Activated CD4-positive, alpha-beta T cell treated with anti-CD3 and anti-CD28 coated beads, Interleukin-2, amount 50 U/mL, for 48 hours (primary cell): ENCODE measurements around the gene TMSB4Y.

Experiments
- DNase-seq, 2 experiments: peaks; one replicate each; pipeline ENCODE4 v3.0.0-alpha.2; 2020

Gene TMSB4Y

DNA sequence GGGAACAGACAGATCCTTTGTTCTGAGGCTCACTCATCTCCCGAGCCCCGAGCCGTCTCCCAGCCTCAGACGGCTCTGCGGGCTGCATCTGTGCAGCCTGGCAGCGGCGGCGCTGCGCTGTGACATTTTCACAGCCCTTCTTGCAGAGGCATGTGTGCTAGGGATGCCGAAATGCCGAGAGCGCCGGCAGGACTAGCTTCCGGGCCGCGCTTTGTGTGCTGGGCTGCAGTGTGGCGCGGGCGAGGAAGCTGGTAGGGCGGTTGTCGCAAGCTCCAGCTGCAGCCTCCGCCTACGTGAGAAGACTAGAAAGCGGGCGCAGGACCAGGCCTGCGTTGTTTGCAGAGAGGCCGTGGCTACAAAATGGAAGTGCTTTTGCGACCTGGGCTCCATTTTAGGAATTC, at the start of gene TMSB4Y:
TSS of gene TMSB4Y (plus strand) at position 332 of the 401 bp plus-strand sequence.
- DNase-seq = peak; percentile 61 to 71

DNA sequence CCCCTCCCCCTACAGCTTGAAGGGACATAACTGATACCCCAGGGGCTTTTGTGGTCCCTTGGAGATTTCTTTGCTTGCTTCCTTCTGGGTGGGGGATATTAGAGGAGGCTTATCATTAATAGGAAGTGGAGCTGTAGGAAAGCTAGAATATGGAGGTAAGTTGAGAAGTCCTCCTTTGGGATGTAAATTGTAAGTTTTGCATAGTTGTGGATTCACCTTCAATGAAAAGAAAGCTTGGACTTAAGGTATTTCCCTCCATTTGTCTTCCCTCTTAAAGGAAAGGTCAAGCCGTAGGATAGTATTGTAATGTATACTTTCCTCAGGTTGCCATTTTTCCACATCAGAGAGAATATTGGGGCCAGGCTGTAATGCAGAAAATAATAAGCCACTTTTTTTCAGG, 39.5 kb upstream of the TMSB4Y start:
- no peak for DNase-seq

DNA sequence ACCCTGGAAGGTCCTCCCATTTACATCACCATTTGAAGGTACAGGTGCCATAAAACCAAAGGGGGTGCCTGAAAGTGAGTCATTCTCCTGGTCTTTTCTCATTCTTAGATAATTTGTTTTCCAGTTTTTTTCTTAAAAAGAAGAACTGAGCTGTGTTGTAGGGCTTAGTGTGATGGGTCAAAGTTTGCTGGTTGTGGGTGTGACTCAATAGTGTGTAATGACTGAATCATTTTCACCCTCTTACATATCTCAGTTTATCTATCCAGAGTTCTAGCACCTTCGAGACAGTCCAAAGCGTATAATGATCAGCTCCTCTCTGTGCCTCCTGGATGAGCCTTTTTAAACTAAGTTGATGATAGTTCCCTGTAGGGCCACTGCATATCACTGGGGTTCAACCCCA, 32.6 kb upstream of the TMSB4Y start:
- DNase-seq = no peak

DNA sequence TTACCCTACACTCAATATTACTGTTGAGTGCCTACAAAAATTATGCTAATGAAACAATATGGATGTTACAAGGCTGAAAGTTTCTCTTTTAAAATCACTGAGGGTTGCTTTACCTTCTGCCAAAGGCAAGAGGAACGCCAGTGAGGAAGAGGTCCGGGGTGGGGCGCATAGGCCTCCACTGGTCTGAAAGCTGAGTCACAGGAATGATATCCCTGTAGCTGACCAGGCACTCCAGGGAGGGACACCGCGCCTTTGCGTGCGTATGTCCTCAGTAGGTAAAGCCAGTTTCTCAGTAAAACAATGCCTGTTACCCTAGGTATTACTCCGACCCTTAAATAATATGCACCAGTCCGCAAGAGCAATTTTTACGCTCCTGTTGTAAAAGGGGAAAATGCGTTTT, 1.4 kb upstream of the TMSB4Y start:
- no peak for DNase-seq

DNA sequence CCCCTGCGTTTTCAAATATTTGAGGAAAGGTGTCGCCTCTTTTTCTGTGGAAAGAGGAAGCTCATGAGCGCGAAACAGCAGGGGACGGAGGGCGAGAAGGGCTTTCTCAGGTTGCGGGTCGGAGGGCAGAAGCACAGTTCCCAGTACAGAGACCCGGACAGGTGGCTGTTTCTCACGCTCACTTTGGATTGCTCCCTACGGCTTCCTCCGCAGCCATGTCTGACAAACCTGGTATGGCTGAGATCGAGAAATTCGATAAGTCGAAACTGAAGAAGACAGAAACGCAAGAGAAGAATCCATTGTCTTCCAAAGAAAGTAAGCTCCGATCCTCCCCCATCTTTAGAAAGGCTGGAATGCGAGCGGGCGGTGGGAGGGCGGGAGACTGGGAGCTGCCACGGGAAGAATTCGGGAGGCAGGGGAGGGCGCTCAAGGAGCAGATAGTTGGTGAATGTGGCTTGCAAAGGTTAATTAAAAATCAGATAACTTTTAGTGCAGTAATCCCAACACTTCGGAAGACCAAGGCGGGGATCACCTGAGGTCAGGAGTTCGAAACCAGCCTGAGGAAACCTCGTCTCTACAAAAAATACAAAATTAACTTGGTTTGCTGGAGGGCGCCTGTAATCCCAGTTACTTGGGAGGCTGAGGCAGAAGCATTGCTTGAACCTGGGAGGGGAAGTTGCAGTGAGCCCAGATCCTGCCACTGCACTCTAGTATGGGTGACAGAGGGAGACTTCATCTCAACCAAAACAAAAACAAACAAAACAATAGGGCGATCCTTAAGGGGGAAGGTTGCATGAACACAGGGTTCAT, 627 bp downstream of the TMSB4Y start:
- DNase-seq = peak; percentile 10 to 19

DNA sequence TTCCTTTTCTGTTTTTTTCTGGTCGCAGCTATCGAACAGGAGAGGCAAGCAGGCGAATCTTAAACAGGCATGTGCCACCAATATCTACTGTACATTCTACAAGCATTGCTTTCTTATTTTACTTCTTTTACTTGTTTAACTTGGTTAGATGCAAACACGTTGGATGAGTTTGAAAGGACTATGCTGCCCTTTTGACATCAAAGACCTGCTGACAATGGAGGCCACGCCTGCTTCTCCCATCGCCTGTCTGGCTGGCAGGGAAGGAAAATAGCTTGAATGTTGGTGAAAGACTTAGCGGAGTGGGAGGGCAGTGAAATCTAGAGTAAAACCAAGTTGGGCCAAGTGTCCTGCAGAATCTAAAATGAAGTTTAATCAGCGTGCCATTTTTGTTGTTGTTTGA, 1.5 kb downstream of the TMSB4Y start:
- DNase-seq = no peak

DNA sequence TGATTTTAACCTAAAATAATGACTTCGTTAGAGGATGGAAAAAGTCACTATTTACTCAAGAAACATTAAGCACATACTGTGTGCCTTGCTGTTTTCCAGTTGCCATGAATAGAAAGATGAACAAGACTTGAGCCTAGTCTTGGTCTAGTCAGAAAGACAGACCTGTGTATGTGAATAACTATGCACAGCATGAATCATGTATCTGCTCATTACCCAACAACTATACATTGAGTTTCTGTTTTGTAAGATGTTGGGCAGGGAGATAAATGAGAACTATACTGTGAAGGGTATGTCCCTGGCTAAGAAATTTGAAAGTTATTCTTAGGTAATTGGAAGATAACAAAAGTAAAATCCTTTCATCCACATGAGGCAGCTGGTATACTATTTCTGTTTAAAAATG, 4.3 kb downstream of the TMSB4Y start:
- DNase-seq = no peak

DNA sequence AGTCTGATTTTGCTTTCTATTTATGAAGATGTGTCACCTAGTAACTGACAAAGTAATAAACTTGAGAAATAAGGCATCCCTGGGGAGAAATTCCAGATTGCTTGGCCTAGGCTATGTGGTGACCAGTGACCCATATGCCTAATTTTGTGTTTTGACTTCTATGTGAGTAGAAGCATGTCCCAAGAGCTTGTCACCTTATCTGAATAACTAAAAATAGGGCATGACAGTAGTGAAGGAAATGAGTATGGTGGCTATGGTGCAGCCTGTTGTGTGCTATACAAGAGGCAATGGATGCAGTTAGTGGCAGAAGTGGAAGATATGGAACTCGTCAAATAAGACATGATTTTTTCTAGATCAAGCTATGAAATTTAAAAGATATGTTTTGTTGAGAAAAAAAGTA, 15.3 kb downstream of the TMSB4Y start:
- no peak for DNase-seq

DNA sequence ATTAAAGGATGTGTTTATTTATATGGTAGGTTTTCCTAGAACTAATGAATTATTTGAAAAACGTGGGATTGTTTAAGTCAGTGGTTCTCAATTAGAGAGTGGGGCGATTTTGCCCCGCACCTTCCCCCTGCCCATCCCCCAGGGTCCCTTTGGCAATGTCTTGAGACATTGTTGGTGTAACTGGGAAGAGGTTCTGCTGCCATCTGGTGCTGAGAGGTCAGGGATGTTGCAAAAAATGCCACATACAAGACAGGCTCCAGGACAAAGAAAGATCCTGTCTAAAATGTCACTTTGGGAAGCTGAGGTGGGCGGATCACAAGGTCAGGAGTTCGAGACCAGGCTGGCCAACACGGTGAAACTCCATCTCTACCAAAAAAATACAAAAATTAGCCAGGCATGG, 25.8 kb downstream of the TMSB4Y start:
- no peak for DNase-seq

DNA sequence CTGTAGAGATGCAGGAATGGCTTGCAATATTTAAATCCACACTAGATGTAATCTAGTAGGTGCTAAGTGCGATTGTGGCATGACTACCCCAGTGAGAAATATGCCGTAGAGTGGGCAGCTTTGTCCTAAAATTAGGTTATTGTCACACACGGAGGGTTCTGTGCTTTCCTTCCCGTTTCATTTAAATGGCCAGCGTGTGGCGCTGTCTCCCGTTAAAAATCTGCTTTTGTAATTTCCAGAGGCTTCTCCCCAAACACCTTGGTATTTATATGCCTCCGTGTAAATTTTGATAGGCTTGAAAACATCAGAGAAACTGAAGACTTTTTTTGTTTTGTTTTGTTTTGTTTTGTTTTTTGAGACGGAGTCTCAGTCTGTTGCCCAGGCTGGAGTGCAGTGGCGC, 34.9 kb downstream of the TMSB4Y start:
- peak; percentile 31 to 39 for DNase-seq

DNA sequence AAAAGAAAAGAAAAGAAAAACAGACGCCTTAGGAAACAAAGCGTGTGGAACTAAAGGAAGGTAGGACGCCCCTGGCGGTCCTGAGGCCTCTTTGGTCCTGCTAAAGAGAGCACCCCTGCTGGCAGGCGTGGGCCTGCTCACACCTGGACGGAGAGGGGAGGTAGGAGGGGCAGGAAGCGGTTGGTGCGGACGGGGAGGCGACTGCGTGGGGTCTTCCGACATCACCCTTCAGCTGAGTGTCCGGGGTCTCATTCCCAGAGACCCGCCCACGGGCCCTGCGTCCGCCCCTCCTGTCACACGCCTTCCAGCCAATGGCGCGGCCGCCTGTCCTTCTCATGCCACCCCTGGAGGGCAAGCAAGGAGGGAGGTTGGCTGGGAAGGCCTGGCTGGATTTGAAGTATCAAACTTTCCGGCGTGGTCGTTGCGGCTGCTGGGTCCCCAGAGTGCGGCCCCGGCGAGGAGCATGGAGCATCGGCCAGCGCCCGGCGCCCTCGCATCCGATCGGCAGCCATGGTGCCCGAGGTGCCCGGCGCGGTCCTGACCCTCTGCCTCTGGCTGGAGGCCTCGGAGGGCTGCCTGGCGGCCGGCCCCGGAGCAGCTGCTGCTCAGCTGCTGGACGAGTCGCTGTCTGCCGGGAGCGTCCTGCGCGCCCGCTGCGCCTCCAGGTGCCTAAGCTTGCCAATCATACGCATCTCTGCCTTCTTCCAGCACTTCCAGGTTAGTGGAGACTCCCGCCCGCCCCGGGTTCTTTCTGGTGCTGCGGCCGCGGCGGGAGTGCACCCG, 47.8 kb downstream of the TMSB4Y start:
- peak; percentile 40 to 47 for DNase-seq

DNA sequence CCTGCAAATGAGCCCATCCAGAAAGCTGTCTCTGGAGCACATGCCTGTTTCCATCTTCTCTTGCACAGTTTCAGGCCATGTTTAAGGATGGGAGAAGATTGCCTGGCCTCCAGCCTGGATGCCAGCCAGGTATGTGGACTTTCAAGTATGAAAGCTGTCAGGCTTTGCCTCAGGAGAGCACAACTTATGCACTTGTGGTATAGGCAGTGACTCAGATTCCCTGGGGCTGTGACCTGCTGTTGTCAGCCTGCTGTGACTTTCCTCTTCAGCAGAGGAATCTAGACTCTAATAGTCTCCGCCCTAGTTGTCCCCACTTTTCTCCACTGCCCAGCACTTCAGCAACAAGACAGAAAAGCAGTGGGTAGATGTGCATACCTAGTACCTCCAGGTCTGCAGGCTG, 51.0 kb downstream of the TMSB4Y start:
- DNase-seq = no peak
